Measurements from ENCODE around the gene NXN. TPM values are rescaled to one million over a fixed set of nuclear protein-coding genes. Genes with fewer than 3 reads are reported as not detected.
"Not testable (repeated sequence)": the region's sequence is repeated elsewhere in the genome, so short reads cannot be mapped to it uniquely, and the experiment has no call there.

The NXN gene
- polyA plus RNA-seq, 1 of the 3 experiments (the other 2 are of a cell fraction) = 23.9 TPM

DNA sequence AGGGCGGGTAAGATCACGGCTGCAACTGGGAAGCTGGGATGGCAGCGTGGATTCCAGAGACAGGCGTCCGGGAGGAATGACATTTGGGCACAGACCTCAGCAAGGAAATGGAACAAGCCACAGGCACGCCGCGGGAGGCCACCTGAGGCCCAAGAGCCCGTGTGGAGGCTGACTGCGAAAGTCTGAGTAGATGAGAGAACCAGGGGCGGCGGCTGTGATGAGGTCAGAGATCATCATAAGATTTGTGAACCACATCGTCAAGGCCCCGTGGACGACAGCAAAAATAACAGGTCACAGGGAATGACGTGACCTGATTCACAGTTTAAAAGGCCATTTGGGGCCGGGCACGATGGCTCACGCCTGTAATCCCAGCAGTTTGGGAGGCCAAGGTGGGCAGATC is 149.2 kb downstream of the NXN start:
- Histone ChIP-seq H3K27ac (ENCODE audit: low read depth in 2 of 2, low read length in 1 of 2) (no peak overlapping the region), H3K79me2 (ENCODE audit: insufficient read depth) (no peaks in the 10 kb centered on the region), H3F3A (replicated peaks; ENCODE audit: insufficient read depth) (no peaks in the 10 kb centered on the region), H3K27me3 (ENCODE audit: insufficient read depth) (peaks cover 27% of the 10 kb centered on the region; the same call in 1 of the 2 replicates), H3K9ac (no peak overlapping the region), H3K4me1 (ENCODE audit: control insufficient read depth in 1 of 2, insufficient read depth in 2 of 2, low read depth in 1 of 2, low read length in 1 of 2) (no peaks in the 10 kb centered on the region), H3K4me3 (ENCODE audit: low read depth in 2 of 2, low read length in 1 of 2) (no peak overlapping the region), H3K9me3 (no peaks in the 10 kb centered on the region), H3K4me2 (no peak overlapping the region), H2AFZ (ENCODE audit: low read depth) (no peak overlapping the region), H3K9me2 (no peaks in the 10 kb centered on the region), H3K36me3 (replicated peaks in 1 of 2; ENCODE audit: control insufficient read depth in 1 of 2, insufficient read depth in 2 of 2, low read length in 1 of 2) (no peaks in the 10 kb centered on the region), H4K20me1 (ENCODE audit: insufficient read depth) (no peaks in the 10 kb centered on the region)
- TF ChIP-seq NRF1 (IDR thresholded peaks at IDR 0.05; ENCODE audit: low read depth, low read length) (no peak), GABPA (IDR thresholded peaks at IDR 0.05; ENCODE audit: low read depth) (no peak), ELF1 (IDR thresholded peaks at IDR 0.05) (no peak)
- TF ChIP-seq, protein P1, sequence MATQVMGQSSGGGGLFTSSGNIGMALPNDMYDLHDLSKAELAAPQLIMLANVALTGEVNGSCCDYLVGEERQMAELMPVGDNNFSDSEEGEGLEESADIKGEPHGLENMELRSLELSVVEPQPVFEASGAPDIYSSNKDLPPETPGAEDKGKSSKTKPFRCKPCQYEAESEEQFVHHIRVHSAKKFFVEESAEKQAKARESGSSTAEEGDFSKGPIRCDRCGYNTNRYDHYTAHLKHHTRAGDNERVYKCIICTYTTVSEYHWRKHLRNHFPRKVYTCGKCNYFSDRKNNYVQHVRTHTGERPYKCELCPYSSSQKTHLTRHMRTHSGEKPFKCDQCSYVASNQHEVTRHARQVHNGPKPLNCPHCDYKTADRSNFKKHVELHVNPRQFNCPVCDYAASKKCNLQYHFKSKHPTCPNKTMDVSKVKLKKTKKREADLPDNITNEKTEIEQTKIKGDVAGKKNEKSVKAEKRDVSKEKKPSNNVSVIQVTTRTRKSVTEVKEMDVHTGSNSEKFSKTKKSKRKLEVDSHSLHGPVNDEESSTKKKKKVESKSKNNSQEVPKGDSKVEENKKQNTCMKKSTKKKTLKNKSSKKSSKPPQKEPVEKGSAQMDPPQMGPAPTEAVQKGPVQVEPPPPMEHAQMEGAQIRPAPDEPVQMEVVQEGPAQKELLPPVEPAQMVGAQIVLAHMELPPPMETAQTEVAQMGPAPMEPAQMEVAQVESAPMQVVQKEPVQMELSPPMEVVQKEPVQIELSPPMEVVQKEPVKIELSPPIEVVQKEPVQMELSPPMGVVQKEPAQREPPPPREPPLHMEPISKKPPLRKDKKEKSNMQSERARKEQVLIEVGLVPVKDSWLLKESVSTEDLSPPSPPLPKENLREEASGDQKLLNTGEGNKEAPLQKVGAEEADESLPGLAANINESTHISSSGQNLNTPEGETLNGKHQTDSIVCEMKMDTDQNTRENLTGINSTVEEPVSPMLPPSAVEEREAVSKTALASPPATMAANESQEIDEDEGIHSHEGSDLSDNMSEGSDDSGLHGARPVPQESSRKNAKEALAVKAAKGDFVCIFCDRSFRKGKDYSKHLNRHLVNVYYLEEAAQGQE (IDR thresholded peaks at IDR 0.05; ENCODE audit: low read depth, low read length) = no peak
- ChIA-PET CTCF (interaction anchor here (0.8 kb wide), 1 partner anchor 31 kb away, joined by 3 read pairs; no protein-coding TSS in a partner anchor), POLR2A (no interaction called here)
- DNase-seq = no peak
- 74% methylated on average over 19 of the region's 19 CpGs for WGBS (ENCODE audit: low lambda C conversion rate)

DNA sequence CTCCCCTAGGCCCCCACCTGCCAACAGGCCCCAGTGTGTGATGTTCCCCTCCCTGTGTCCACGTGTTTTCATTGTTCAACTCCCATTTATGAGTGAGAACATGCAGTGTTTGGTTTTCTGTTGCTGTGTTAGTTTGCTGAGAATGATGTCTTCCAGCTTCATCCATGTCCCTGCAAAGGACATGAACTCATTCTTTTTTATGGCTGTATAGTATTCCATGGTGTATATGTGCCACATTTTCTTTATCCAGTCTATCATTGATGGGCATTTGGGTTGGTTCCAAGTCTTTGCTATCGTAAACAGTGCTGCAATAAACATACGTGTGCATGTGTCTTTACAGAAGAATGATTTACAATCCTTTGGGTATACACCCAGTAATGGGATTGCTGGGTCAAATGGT is 150.0 kb downstream of the NXN start:
- H3K79me2 ChIP-seq (ENCODE audit: insufficient read depth); H3K9me2 ChIP-seq; DNase-seq; H3K9me3 ChIP-seq; H3K4me3 ChIP-seq (ENCODE audit: low read depth in 2 of 2, low read length in 1 of 2); H2AFZ ChIP-seq (ENCODE audit: low read depth); H4K20me1 ChIP-seq (ENCODE audit: insufficient read depth); H3K36me3 ChIP-seq (replicated peaks in 1 of 2; ENCODE audit: control insufficient read depth in 1 of 2, insufficient read depth in 2 of 2, low read length in 1 of 2); POLR2A ChIA-PET; H3K4me2 ChIP-seq; H3F3A ChIP-seq (replicated peaks; ENCODE audit: insufficient read depth); H3K9ac ChIP-seq; H3K4me1 ChIP-seq (ENCODE audit: control insufficient read depth in 1 of 2, insufficient read depth in 2 of 2, low read depth in 1 of 2, low read length in 1 of 2); H3K27ac ChIP-seq (ENCODE audit: low read depth in 2 of 2, low read length in 1 of 2): not testable (repeated sequence)
- CTCF ChIA-PET = interaction anchor here (0.8 kb wide), 1 partner anchor 30 kb away, joined by 3 read pairs; no protein-coding TSS in a partner anchor
- peaks cover 34% of the 10 kb centered on the region; the same call in 1 of the 2 replicates for H3K27me3 ChIP-seq (ENCODE audit: insufficient read depth)
- 37% methylated on average over 3 of the region's 3 CpGs for WGBS (ENCODE audit: low lambda C conversion rate)

DNA sequence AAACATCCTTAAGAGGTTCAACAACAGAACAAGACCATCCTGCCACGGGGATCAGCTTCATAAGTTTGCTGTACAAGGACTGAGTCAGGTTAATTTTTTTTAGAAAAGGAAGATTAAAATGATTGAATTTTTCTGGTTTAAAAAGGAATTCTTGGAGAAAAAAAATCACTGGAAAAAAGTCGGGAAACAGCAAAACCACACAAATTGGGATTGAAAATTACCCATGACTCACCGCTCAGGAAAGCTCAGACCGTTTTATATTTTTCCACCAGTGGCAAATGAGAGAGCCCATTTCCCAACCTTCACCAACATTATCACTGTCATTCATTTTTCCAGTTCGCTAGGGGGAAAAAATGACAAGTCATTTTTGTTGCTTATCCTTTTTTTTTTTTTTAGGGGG is 150.8 kb downstream of the NXN start:
- Histone ChIP-seq H3K4me1 (ENCODE audit: control insufficient read depth in 1 of 2, insufficient read depth in 2 of 2, low read depth in 1 of 2, low read length in 1 of 2) (no peaks in the 10 kb centered on the region), H4K20me1 (ENCODE audit: insufficient read depth) (no peaks in the 10 kb centered on the region), H3K9me2 (no peaks in the 10 kb centered on the region), H3K4me3 (ENCODE audit: low read depth in 2 of 2, low read length in 1 of 2) (no peak overlapping the region), H3F3A (replicated peaks; ENCODE audit: insufficient read depth) (no peaks in the 10 kb centered on the region), H3K36me3 (replicated peaks in 1 of 2; ENCODE audit: control insufficient read depth in 1 of 2, insufficient read depth in 2 of 2, low read length in 1 of 2) (no peaks in the 10 kb centered on the region), H3K9ac (no peak overlapping the region), H3K4me2 (no peak overlapping the region), H3K27me3 (ENCODE audit: insufficient read depth) (peaks cover 38% of the 10 kb centered on the region; the same call in 1 of the 2 replicates), H3K79me2 (ENCODE audit: insufficient read depth) (no peaks in the 10 kb centered on the region), H3K9me3 (no peaks in the 10 kb centered on the region), H2AFZ (ENCODE audit: low read depth) (no peak overlapping the region), H3K27ac (ENCODE audit: low read depth in 2 of 2, low read length in 1 of 2) (peak overlapping the region in 1 of 2 experiments; percentile 40; a peak in 1 of 4 replicates)
- ChIA-PET POLR2A (no interaction called here), CTCF (no interaction called here)
- 40% methylated on average over 5 of the region's 5 CpGs for WGBS (ENCODE audit: low lambda C conversion rate)
- no peak for DNase-seq
- TF ChIP-seq, protein P2, sequence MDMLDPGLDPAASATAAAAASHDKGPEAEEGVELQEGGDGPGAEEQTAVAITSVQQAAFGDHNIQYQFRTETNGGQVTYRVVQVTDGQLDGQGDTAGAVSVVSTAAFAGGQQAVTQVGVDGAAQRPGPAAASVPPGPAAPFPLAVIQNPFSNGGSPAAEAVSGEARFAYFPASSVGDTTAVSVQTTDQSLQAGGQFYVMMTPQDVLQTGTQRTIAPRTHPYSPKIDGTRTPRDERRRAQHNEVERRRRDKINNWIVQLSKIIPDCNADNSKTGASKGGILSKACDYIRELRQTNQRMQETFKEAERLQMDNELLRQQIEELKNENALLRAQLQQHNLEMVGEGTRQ (IDR thresholded peaks at IDR 0.05; ENCODE audit: borderline replicate concordance, low read depth, low read length) = no peak
- no peak for TF ChIP-seq RCOR1 (IDR thresholded peaks at IDR 0.05; ENCODE audit: low read length)
- TF ChIP-seq SMC3 (IDR thresholded peaks at IDR 0.05; ENCODE audit: low read depth, low read length) = no peak
- no peak for TF ChIP-seq GATA2 (CRISPR knock-in tag; IDR thresholded peaks at IDR 0.05)
- TF ChIP-seq, protein P3, sequence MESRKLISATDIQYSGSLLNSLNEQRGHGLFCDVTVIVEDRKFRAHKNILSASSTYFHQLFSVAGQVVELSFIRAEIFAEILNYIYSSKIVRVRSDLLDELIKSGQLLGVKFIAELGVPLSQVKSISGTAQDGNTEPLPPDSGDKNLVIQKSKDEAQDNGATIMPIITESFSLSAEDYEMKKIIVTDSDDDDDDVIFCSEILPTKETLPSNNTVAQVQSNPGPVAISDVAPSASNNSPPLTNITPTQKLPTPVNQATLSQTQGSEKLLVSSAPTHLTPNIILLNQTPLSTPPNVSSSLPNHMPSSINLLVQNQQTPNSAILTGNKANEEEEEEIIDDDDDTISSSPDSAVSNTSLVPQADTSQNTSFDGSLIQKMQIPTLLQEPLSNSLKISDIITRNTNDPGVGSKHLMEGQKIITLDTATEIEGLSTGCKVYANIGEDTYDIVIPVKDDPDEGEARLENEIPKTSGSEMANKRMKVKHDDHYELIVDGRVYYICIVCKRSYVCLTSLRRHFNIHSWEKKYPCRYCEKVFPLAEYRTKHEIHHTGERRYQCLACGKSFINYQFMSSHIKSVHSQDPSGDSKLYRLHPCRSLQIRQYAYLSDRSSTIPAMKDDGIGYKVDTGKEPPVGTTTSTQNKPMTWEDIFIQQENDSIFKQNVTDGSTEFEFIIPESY (IDR thresholded peaks at IDR 0.05; ENCODE audit: borderline replicate concordance, low read depth) = no peak
- TF ChIP-seq JUND (IDR thresholded peaks at IDR 0.05) = no peak
- no peak for TF ChIP-seq CHD2 (IDR thresholded peaks at IDR 0.05; ENCODE audit: low read length, partially characterized antibody)
- no peak for TF ChIP-seq POLR2AphosphoS5 (IDR thresholded peaks at IDR 0.05; ENCODE audit: low read depth, low read length)
- TF ChIP-seq, protein P4, sequence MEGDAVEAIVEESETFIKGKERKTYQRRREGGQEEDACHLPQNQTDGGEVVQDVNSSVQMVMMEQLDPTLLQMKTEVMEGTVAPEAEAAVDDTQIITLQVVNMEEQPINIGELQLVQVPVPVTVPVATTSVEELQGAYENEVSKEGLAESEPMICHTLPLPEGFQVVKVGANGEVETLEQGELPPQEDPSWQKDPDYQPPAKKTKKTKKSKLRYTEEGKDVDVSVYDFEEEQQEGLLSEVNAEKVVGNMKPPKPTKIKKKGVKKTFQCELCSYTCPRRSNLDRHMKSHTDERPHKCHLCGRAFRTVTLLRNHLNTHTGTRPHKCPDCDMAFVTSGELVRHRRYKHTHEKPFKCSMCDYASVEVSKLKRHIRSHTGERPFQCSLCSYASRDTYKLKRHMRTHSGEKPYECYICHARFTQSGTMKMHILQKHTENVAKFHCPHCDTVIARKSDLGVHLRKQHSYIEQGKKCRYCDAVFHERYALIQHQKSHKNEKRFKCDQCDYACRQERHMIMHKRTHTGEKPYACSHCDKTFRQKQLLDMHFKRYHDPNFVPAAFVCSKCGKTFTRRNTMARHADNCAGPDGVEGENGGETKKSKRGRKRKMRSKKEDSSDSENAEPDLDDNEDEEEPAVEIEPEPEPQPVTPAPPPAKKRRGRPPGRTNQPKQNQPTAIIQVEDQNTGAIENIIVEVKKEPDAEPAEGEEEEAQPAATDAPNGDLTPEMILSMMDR (IDR thresholded peaks at IDR 0.05) = no peak
- TF ChIP-seq SIN3A (IDR thresholded peaks at IDR 0.05; ENCODE audit: borderline replicate concordance, low read depth, low read length) = no peak
